Measurements from ENCODE around the gene DHX16. TPM values are rescaled to one million over a fixed set of nuclear protein-coding genes. Genes with fewer than 3 reads are reported as not detected.

The DHX16 gene
- total RNA-seq, 1 donor from 2014 or later = 50.4 TPM

DNA sequence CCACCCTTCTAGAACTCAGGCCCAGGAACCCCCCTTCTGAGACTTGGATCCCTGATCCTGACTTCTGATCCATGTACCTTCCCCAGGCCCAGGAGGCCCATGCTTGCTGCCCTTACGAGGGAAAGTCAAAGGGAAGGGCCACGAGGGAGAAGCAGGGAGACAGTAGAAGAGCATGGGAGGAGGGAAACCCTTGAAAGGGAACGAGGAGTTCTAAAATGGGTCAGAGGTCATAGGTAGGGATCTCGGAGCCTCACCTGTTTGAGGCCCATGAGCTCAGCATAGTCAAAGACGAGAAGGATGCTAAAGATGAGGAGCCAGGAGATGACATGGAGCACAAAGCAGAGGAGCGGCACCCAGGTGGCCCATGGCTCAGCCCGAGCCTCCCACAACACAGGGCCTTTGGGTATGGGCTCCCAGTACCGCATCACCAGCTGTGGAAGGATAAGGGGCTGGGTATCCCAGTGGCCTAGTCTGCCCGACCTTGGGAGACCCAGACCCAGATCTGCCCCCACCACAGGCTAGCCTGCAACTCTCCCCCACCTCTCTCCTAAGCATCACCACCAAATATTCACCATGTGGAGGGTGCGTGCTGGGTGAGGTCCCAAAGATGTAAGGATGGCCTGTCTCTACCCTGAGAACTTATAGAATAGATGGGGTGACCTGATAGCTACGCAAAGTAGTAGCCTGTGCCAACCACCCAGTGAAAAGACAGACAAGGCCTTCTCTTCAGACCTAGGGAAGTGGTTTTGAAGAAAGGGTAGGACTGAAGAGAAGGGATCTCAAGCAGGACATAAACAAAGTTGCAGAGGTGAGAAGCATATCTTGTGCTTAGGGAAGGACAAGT, 16.4 kb upstream of the DHX16 start:
- no peak for ATAC-seq (ENCODE audit: low read depth)
- ChIA-PET CTCF (interaction anchor here (1.3 to 6.1 kb wide), 5 partner anchors 9 to 41 kb away, joined by 4 to 58 read pairs (median 22); partner anchors contain the start of gene MDC1), POLR2A (interaction anchor here (0.8 to 8.2 kb wide), 7 partner anchors 8 to 74 kb away, joined by 3 to 262 read pairs (median 12); partner anchors contain the start of genes DHX16, MDC1, MRPS18B and PPP1R10)
- intact Hi-C loops (cut with micrococcal nuclease) = loop anchor here (10.0 kb wide), 1 partner anchor 876 kb away; no protein-coding TSS in a partner anchor
- H3K4me1 Mint-ChIP-seq = peaks cover 61% of the 10 kb centered on the region
- peaks cover 24% of the 10 kb centered on the region for H3K36me3 Mint-ChIP-seq (ENCODE audit: low read depth)
- no peak for DNase-seq
- no peaks in the 10 kb centered on the region for H3K9me3 Mint-ChIP-seq
- TF ChIP-seq, protein P1, sequence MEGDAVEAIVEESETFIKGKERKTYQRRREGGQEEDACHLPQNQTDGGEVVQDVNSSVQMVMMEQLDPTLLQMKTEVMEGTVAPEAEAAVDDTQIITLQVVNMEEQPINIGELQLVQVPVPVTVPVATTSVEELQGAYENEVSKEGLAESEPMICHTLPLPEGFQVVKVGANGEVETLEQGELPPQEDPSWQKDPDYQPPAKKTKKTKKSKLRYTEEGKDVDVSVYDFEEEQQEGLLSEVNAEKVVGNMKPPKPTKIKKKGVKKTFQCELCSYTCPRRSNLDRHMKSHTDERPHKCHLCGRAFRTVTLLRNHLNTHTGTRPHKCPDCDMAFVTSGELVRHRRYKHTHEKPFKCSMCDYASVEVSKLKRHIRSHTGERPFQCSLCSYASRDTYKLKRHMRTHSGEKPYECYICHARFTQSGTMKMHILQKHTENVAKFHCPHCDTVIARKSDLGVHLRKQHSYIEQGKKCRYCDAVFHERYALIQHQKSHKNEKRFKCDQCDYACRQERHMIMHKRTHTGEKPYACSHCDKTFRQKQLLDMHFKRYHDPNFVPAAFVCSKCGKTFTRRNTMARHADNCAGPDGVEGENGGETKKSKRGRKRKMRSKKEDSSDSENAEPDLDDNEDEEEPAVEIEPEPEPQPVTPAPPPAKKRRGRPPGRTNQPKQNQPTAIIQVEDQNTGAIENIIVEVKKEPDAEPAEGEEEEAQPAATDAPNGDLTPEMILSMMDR (IDR thresholded peaks at IDR 0.05) = no peak
- H3K27ac Mint-ChIP-seq = peak overlapping the region; percentile 99
- H3K4me3 Mint-ChIP-seq = peak overlapping the region; percentile 92
- no peaks in the 10 kb centered on the region for H3K27me3 Mint-ChIP-seq

DNA sequence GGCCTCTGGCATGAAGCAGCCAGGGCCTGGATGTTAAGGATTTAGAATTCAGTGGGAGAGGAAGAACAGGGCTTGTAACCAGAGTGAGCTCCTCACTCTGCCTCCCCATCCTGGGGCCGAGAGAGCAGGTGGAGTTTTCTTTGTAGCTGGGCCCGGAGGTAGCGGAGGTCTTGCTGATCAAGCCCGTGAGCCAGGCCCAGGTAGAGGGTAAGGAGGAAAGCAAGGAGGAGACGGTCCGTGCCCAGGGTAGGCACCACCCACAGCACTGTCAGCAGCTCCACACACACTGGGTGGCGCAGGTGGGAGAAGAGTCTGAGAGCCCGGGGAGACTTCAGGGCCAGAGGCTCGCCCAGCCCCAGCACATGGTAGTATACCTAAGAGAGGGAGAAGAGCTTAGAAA, 15.8 kb upstream of the DHX16 start:
- H3K4me3 Mint-ChIP-seq = peak overlapping the region; percentile 92
- peak overlapping the region; percentile 99 for H3K27ac Mint-ChIP-seq
- TF ChIP-seq, protein P1 (IDR thresholded peaks at IDR 0.05) = no peak
- peaks cover 68% of the 10 kb centered on the region for H3K4me1 Mint-ChIP-seq
- peaks cover 30% of the 10 kb centered on the region for H3K36me3 Mint-ChIP-seq (ENCODE audit: low read depth)
- DNase-seq (no peak), ATAC-seq (ENCODE audit: low read depth) (peak; percentile 9)
- intact Hi-C loops (cut with micrococcal nuclease) = loop anchor here (10.0 kb wide), 1 partner anchor 876 kb away; no protein-coding TSS in a partner anchor
- no peaks in the 10 kb centered on the region for H3K9me3 Mint-ChIP-seq
- ChIA-PET CTCF (interaction anchor here (0.7 to 6.1 kb wide), 8 partner anchors 9 to 42 kb away, joined by 3 to 58 read pairs (median 6); partner anchors contain the start of genes DHX16 and MDC1), POLR2A (interaction anchor here (2.4 to 8.2 kb wide), 4 partner anchors 10 to 71 kb away, joined by 12 to 262 read pairs (median 20); partner anchors contain the start of genes MDC1, MRPS18B, PPP1R10 and TUBB)
- H3K27me3 Mint-ChIP-seq = no peaks in the 10 kb centered on the region

DNA sequence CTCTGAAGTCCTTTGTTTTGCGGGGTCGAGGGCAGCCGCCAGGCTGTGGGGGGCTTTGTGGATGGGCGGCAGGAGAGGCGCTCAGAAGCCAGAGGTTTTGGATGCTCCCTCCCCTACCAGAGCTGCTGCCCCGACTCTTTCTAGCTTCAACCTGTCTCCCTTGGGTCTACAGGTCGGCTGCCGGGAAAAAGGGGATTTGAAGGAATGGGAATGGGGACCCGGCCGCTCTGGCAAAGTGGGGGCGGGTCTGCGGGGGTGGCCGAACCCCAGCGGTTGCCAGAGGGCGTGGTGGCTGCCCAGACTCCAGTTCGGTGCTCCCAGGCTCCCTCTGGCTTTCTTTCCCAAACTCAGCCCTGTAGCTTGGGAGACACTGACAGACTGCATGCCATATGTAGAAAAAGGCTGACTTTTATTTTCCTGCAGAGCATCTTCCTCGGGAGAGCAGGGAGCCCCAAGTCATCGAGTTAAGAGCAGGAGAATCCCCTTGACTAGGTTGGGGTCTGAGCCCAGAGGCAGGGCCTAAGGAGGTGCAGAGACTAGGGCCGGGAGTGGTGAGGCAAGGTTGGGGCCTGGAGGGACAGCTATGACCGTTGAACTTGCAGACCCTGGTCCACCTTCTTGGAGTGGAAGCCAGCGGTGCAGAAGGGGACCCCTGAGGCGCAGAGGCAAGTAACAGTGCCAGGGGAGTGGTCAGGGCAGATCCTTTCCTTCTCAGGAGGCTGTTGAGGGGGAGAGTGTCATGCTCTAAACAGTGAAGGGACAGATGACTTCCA, 15.0 kb upstream of the DHX16 start:
- Mint-ChIP-seq H3K27ac (peak overlapping the region; percentile 99), H3K9me3 (no peaks in the 10 kb centered on the region), H3K4me1 (peaks cover 74% of the 10 kb centered on the region), H3K4me3 (peak overlapping the region; percentile 92), H3K27me3 (no peaks in the 10 kb centered on the region), H3K36me3 (ENCODE audit: low read depth) (peaks cover 32% of the 10 kb centered on the region)
- POLR2A ChIA-PET = interaction anchor here (0.6 to 8.2 kb wide), 9 partner anchors 9 to 197 kb away, joined by 3 to 262 read pairs (median 6); partner anchors contain the start of genes DHX16, MDC1, MRPS18B and PPP1R10
- intact Hi-C loops (cut with micrococcal nuclease) = loop anchor here (1.0 to 10.0 kb wide), 3 partner anchors 15 to 877 kb away; partner anchors contain the start of genes DHX16 and MDC1
- ATAC-seq (ENCODE audit: low read depth) (no peak), DNase-seq (no peak)
- TF ChIP-seq, protein P1 (IDR thresholded peaks at IDR 0.05) = no peak
- CTCF ChIA-PET = interaction anchor here (0.7 to 6.1 kb wide), 8 partner anchors 8 to 42 kb away, joined by 3 to 58 read pairs (median 6); partner anchors contain the start of genes DHX16 and MDC1

DNA sequence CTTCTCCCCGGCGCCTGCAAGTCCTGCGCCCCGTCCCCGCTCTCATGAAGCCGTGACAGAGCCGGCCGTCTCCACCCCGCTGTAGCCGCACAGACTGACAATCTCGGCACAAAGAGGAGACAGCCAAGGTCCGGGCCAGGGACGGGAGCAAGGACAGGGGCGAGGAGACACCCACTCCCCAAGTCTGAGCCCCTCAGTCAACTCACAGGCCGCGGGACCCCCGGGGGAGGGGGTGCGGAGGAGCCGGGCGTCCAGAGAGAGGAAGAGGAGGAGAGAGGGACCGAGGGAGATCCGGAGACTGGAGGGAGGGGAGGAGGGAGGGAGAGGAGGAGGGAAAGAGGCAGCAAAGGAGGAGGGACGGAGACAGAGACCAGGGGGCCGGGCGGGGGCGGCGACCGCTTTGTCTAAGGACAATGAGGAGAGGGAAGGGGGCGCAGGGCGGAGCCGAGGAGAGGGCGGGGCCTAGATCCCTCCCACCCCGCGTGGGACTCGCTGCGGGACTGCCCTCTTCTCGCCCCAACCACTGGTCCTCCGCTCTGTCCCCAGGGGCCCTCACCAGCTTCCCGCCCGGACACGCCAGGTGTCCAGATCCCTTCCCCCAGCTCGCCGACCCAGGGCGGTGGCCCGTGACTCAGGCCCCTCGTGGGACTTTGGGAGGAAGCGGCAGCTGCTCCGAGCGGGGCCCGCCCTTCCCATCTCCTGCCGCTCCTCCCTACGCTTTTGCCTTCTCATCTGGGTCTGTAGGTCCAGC, 14.3 kb upstream of the DHX16 start:
- peak; percentile 56 for ATAC-seq (ENCODE audit: low read depth)
- POLR2A ChIA-PET = interaction anchor here (0.6 to 8.2 kb wide), 9 partner anchors 8 to 197 kb away, joined by 3 to 262 read pairs (median 6); partner anchors contain the start of genes DHX16, MDC1, MRPS18B and PPP1R10
- Mint-ChIP-seq H3K4me3 (peak overlapping the region; percentile 92), H3K9me3 (no peaks in the 10 kb centered on the region), H3K4me1 (peaks cover 78% of the 10 kb centered on the region), H3K27ac (peak overlapping the region; percentile 99), H3K27me3 (no peaks in the 10 kb centered on the region), H3K36me3 (ENCODE audit: low read depth) (peaks cover 38% of the 10 kb centered on the region)
- CTCF ChIA-PET = interaction anchor here (1.8 to 6.1 kb wide), 4 partner anchors 7 to 35 kb away, joined by 5 to 58 read pairs (median 26); partner anchors contain the start of genes DHX16 and MDC1
- peak; percentile 82 for DNase-seq
- intact Hi-C loops (cut with micrococcal nuclease) = loop anchor here (1.0 to 10.0 kb wide), 3 partner anchors 14 to 878 kb away; partner anchors contain the start of genes DHX16 and MDC1
- TF ChIP-seq, protein P1 (IDR thresholded peaks at IDR 0.05) = no peak
